ENCODE measurements around the gene KATNB1.
"Not testable (repeated sequence)": the region's sequence is repeated elsewhere in the genome, so short reads cannot be mapped to it uniquely, and the experiment has no call there.

Gene KATNB1

GRCh38 chr16:57786632-57787518 lies 51.3 kb downstream of the KATNB1 start:
- DNase-seq (ENCODE audit: insufficient read length, low spot score) (no peak), FAIRE-seq (peak; percentile 23)

- FAIRE-seq: no peak
- DNase-seq (ENCODE audit: insufficient read length, low spot score): no peak
Measured at GRCh38 chr16:57787519-57787905, 51.9 kb downstream of the KATNB1 start.

DNA sequence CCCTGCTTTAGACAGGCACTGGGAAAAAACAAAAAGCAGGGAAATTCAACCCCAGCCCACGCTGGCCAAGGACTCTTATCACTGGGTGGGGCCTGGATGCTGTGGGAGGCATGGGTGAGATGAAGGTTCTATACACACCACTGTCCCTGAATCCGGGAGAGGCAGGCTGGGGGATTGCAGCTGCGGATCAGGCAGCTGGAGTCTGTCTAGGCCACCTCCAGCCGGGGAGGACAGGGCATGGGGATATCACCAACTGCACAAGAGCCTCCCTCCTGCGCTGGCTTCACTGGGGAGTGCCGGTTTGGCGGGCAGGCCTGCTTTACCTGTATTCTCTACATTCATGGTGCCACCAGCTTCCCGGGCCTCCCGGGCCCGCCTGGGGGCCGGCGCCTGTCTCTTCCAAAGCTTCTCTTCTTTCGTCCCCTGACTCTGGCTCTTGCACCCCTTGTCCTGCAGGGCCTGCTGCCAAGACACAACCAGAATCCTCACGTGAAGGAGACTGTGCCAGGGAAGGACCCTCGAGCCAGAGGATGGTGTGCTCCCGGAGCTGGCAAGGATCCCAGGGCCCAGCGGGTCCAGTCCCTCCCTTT lies 52.8 kb downstream of the KATNB1 start:
- FAIRE-seq: no peak

GRCh38 chr16:57788951-57789350 lies 53.4 kb downstream of the KATNB1 start:
- FAIRE-seq (no peak), DNase-seq (ENCODE audit: insufficient read length, low spot score) (no peak)

More for the DNA sequence above, 52.8 kb downstream of the KATNB1 start:
- DNase-seq (ENCODE audit: insufficient read length, low spot score): no peak

- DNase-seq (ENCODE audit: insufficient read length, low spot score): no peak
- peak; percentile 26 for FAIRE-seq
Measured at GRCh38 chr16:57791195-57791892, 55.8 kb downstream of the KATNB1 start.

- FAIRE-seq (peak; percentile 55), DNase-seq (ENCODE audit: insufficient read length, low spot score) (no peak)
Measured at GRCh38 chr16:57791893-57792461, 56.4 kb downstream of the KATNB1 start.

- DNase-seq (ENCODE audit: insufficient read length, low spot score) (no peak), FAIRE-seq (no peak)
Measured at GRCh38 chr16:57794849-57795430, 59.4 kb downstream of the KATNB1 start.

- FAIRE-seq (peak; percentile 55), DNase-seq (ENCODE audit: insufficient read length, low spot score) (peak; percentile 75)
Measured at GRCh38 chr16:57795431-57795878, 59.9 kb downstream of the KATNB1 start.

DNA sequence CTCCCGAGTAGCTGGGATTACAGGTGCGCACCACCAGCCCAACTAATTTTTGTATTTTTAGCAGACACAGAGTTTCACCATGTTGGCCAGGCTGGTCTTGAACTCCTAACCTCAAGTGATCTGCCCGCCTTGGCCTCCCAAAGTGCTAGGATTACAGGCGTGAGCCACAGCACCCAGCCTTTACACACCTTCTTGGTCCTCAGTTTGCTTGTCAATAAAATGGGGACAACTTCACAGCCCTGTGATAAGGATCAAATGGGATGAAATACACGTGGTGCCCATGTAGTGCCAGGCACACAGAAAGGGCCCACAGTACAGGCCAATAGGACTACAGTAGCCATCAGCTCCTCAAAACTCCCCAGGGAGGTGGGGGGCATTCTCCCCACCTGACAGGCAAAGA lies 60.4 kb downstream of the KATNB1 start:
- FAIRE-seq; DNase-seq (ENCODE audit: insufficient read length, low spot score): not testable (repeated sequence)

DNA sequence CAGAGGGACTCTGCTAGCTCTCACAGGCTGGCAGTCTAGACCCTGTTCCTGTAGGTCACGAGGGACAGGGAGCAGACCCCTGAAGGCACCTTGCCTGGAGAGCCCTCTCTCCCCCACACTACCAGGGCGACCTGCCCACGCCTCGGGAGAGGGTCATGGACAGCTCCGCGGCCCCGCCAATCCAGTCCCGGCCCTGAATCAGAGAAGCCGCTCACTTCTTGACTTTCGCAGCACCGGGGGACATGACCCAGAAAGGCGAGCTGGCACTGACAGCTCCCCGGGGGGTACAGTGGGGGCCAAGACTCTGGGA lies 61.6 kb downstream of the KATNB1 start:
- DNase-seq (ENCODE audit: insufficient read length, low spot score): no peak
- no peak for FAIRE-seq

- DNase-seq (ENCODE audit: insufficient read length, low spot score) (no peak), FAIRE-seq (no peak)
Measured at GRCh38 chr16:57797526-57798266, 62.1 kb downstream of the KATNB1 start.

GRCh38 chr16:57798267-57798810 lies 62.8 kb downstream of the KATNB1 start:
- FAIRE-seq: no peak
- no peak for DNase-seq (ENCODE audit: insufficient read length, low spot score)

DNA sequence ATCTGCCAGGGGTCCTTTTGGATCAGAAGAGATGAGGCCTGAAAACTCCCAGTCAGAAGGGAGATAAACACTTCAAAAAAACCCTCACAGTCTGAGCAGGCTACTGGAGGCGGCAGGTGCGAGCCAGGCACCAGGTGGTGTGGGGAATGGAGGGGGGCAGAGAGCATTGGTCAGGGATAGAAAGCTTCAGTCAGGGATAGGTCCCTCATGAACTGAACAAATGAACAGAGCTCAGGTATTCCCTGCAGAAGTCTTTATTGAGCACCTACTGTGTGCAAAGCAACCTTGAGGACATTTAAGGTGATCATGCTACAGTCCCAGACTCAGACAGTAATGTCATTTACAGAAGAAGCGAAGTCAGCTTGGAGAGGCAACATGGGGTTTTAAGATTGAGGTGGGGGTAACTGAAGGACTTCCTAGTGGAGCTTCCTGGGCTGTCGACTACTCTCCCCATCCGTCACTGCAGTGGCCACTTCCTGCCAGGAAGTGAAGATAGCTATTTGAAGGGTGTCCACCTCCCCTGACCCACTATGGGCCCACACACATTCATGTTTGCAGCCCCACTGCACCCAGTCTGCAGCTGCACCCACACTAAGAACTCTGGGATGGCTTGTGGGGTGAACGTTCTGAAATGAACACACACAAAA lies 63.5 kb downstream of the KATNB1 start:
- DNase-seq (ENCODE audit: insufficient read length, low spot score): no peak
- FAIRE-seq: no peak

- no peak for DNase-seq (ENCODE audit: insufficient read length, low spot score)
- no peak for FAIRE-seq
Measured at GRCh38 chr16:57799600-57800199, 64.1 kb downstream of the KATNB1 start.

GRCh38 chr16:57800200-57801097 lies 64.9 kb downstream of the KATNB1 start:
- FAIRE-seq (peak; percentile 85), DNase-seq (ENCODE audit: insufficient read length, low spot score) (no peak)

DNA sequence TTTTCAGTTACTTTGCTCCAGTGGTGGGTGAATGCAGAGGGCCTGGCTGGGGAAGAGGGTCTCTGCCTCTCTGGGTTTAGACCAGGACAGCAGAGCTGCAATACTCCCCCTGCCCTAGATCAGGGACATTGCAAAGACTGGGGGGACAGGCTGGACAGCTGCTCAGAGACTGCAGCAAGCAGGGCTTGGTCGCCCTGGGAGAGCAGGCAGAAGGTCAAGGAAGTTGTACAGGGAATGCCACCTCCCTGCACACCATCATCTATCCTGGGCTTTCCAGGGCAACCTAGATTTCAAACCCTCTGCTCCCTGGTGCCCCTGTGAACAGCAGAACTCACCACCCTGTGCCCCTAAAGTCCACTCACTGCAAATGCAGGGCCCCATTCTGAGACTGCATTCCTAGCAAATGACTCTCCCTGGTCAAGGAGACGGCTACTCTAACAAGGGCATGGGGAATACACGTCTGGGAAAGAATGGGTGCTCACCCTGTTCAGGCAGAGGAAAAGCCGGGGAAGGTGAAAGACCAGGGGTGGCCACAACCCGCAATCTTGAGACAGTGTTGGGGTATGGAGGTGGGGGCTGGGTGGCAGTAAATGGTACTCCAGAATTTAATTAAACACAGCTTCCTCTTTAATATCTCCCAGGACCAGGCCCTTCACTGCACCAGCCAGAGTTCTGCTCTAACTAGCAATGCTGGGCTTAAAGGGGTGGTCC lies 65.7 kb downstream of the KATNB1 start:
- FAIRE-seq: peak; percentile 85
- peak; percentile 75 for DNase-seq (ENCODE audit: insufficient read length, low spot score)

DNA sequence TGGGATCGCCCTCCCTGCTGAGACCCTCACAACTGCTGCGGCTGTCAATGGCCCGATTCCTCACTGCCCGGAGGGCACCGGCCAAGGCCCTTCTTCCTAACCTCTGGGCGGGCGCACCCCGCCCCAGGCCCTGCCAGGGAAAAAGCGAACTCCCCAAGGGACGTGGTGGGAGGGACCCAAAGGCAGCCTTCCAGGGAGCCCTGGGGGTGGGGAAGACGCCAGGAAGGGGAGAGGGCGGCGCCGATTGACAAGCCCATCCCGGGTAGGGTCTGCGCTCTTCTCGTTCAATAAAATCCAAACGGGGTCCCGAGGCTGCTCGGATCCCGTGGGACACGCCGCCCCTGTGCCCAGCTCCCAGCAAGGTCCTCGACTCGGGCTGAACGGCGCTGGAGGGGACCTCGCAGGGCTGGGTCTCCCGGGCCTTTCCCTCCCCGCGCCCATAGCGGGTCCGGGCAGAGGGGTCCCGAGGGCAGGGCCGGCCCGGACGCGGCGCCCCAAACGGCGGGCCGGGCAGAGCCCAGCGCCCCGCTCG lies 66.3 kb downstream of the KATNB1 start:
- FAIRE-seq (no peak), DNase-seq (ENCODE audit: insufficient read length, low spot score) (peak; percentile 64)

All from HTR-8/SVneo (cell line).